K562 (cell line): ENCODE measurements around the gene HYOU1. TPM values are rescaled to one million over a fixed set of nuclear protein-coding genes. Genes with fewer than 3 reads are reported as not detected.

ENCODE experiments used
- BHLHE40 ChIP-seq: IDR thresholded peaks from 2 replicates; pipeline ENCODE4 v1.6.1; 2011; ENCODE audit warnings: low read length, improper control_type of control experiment
- CREM ChIP-seq: IDR thresholded peaks from 2 replicates; pipeline ENCODE4 v1.6.1; 2014; ENCODE audit warnings: antibody characterized with exemption, low read depth
- E4F1 ChIP-seq: fragments of 250-450 bp; sonication (Bioruptor Pico); IDR thresholded peaks from 2 replicates; pipeline ENCODE4 v1.5.0; 2021; ENCODE audit warnings: mild to moderate bottlenecking, borderline replicate concordance
- RERE ChIP-seq: sonication (generic); formaldehyde crosslinking; IDR thresholded peaks from 2 replicates; pipeline ENCODE4 v1.8.0; 2023; ENCODE audit warnings: missing genetic modification reagents, mild to moderate bottlenecking, borderline replicate concordance
- REST ChIP-seq, 2 experiments: fragments of 450-650 bp; formaldehyde crosslinking in 1 of 2; IDR thresholded peaks; 2 replicates each; pipeline versions ENCODE4 v1.4.0 to v1.6.1; 2014 to 2020; ENCODE audit warnings: mild to moderate bottlenecking in 2 of 2, borderline replicate concordance in 1 of 2, low read depth in 1 of 2
- RHOXF2B ChIP-seq: fragments of 250-450 bp; sonication (Bioruptor Pico); conservative IDR thresholded peaks from 2 replicates; pipeline ENCODE4 v1.5.1; 2021
- SUPT5H ChIP-seq: fragments of 450-650 bp; IDR thresholded peaks from 2 replicates; pipeline ENCODE4 v1.6.1; 2016
- TBP ChIP-seq: optimal IDR thresholded peaks from 2 replicates; pipeline ENCODE3; 2011; ENCODE audit warnings: low read depth, low read length, improper control_type of control experiment
- ZFP1 ChIP-seq: fragments of 450-650 bp; formaldehyde crosslinking; IDR thresholded peaks from 2 replicates; pipeline ENCODE4 v1.4.0; 2020; ENCODE audit warnings: mild to moderate bottlenecking, mixed read lengths
- ZNF3 ChIP-seq: fragments of 250-450 bp; sonication (Bioruptor Pico); IDR thresholded peaks from 2 replicates; pipeline ENCODE4 v1.5.0; 2021; ENCODE audit warnings: mild to moderate bottlenecking, moderate library complexity
- ZNF584 ChIP-seq: fragments of 200-800 bp; sonication (Bioruptor generic); IDR thresholded peaks from 2 replicates; pipeline ENCODE4 v1.6.1; 2016; ENCODE audit warnings: low read depth, mild to moderate bottlenecking, missing genetic modification characterization, missing compliant biosample characterization
- polyA plus RNA-seq, 8 experiments: library from polyadenylated mRNA; depleted of rRNA in 4 of 8; stranded (reverse) in 5 of 8; unstranded in 3 of 8; fragments of >200 nt; fragmentation: Nextera tagmentation in 2 of 8; fragmentation: Illumina TruSeq in 1 of 8; extraction: Ambion mirVana in 2 of 8; extraction: Trizol in 1 of 8; gene quantifications; 2 replicates each; pipeline versions ENCODE4 v1.2.1 to v1.2.3, GENCODE V29; 2011 to 2014; ENCODE audit warnings: inconsistent platforms in 1 of 8, missing spikeins in 1 of 8
- total RNA-seq, 7 experiments: library from RNA; depleted of rRNA in 6 of 7; stranded (reverse); fragments of >200 nt in 6 of 7; fragmentation: Illumina TruSeq in 2 of 7; extraction: Trizol in 2 of 7; gene quantifications; 2 replicates each; pipeline versions ENCODE4 v1.2.1 to v1.2.3, GENCODE V29; 2011 to 2021; ENCODE audit warnings: low replicate concordance in 1 of 7

HYOU1 gene
- total and polyA plus RNA-seq, 9 of the 15 experiments (the other 6 are each of a cell fraction or from before 2014, with no cell fraction given): 19.5 to 197 (median 128) TPM

GRCh38 chr11:119084663-119085436, 27.8 kb upstream of the HYOU1 start, which contains the start of gene HMBS (continued):
- TF ChIP-seq RHOXF2B (CRISPR knock-in tag) (no peak), BHLHE40 (peak; percentile 70), ZNF3 (CRISPR knock-in tag) (no peak), SUPT5H (peak; percentile 92), ZFP1 (CRISPR knock-in tag) (no peak), ZNF584 (CRISPR knock-in tag) (no peak), TBP (no peak), E4F1 (CRISPR knock-in tag) (no peak), CREM (peak; percentile 97), REST (IDR thresholded peaks at IDR 0.05; ENCODE audit: borderline replicate concordance) (no peak), REST (CRISPR knock-in tag; IDR thresholded peaks at IDR 0.05; ENCODE audit: low read depth) (0 out of 2 replicates have a peak, but pooled peaks have one; percentile 57), RERE (CRISPR knock-in tag) (no peak)
